GM19438 (cell line): ENCODE results near the gene FAM156A.
"Not testable (repeated sequence)": the region's sequence is repeated elsewhere in the genome, so short reads cannot be mapped to it uniquely, and the experiment has no call there.

ENCODE experiments used
- ATAC-seq: cut with Tn5 transposase; IDR thresholded peaks from one replicate; pipeline ENCODE4 v1.9.1; 2021; ENCODE audit warnings: low read depth; ENCODE audit not compliant: unreplicated experiment

The FAM156A gene

DNA sequence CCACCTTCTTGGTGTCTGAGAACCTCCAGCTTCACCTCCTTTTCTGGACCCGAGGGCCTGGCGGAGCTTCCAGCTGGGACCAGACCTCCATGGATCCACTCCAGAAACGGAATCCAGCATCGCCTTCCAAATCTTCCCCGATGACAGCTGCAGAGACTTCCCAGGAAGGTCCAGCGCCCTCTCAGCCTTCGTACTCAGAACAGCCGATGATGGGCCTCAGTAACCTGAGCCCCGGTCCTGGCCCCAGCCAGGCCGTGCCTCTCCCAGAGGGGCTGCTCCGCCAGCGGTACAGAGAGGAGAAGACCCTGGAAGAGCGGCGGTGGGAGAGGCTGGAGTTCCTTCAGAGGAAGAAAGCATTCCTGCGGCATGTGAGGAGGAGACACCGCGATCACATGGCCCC lies 51.2 kb downstream of the FAM156A start:
- not testable (repeated sequence) for ATAC-seq

DNA sequence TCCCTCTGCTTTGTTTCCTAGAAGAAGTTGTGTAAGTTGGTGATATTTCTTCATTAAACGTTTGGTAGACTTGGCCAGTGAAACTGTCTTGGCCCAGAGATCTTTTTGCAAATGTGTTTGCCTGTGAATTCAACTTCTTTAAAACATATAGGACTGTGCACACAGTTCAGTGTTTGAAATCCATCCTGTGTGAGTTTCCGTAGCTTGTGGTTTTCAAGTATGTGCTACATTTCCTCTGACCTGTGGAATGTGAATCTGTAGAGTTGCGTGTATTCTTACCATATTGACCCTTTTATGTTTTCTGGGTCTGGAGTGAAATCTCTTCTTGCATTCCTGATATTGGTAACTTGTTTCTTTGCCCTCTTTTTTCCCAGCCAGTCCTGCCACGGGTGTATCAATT lies 52.2 kb downstream of the FAM156A start:
- ATAC-seq: not testable (repeated sequence)

DNA sequence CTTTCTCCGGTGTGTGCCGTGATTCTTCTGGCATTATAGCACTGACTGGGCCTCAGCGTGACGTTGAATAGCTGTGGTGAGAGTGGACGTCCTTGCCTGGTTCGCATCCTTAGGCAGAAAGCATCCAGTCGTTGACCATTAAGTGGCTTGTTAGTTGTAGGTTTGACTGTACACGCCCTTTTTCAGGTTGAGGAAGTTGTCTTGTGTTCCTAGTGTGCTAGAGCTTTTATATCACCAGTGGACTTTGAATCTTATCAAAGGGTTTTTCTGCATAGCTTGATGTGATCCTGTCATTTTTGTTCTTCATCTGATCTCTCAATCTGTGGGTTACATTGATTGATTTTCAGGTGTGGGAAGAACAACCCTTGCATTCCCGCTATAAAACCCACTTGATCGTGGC lies 52.8 kb downstream of the FAM156A start:
- ATAC-seq: not testable (repeated sequence)
